Kasumi-1 (cell line): ENCODE measurements around the gene CCS.
A peak's percentile ranks its signal among the peaks of the same experiment; 100 is the strongest.
"Not testable (repeated sequence)": the region's sequence is repeated elsewhere in the genome, so short reads cannot be mapped to it uniquely, and the experiment has no call there.

Experiments
- DNase-seq, 2 experiments: peaks; one replicate each; lab custom pipeline; 2025; lab: John Stamatoyannopoulos, UW

CCS gene

GRCh38 chr11:66592457-66593302 lies at the start of gene CCS, which contains the start of gene CCDC87:
Gene CCS (plus strand): TSS chr11:66593185. CDS start chr11:66593262, 77 bp downstream.
Gene CCDC87 (minus strand): TSS chr11:66593063. CDS start chr11:66593015, 48 bp downstream.
- peak; percentile 92 to 94 for DNase-seq

- DNase-seq = peak; percentile 43 to 74
Observed at GRCh38 chr11:66543263-66544107, 49.5 kb upstream of the CCS start.

GRCh38 chr11:66544952-66545351 lies 48.0 kb upstream of the CCS start:
- not testable (repeated sequence) for DNase-seq

GRCh38 chr11:66545701-66546367 lies 47.2 kb upstream of the CCS start, which contains the start of gene ZDHHC24:
Gene ZDHHC24 (minus strand): TSS chr11:66546048. CDS start chr11:66546003, 45 bp downstream.
- DNase-seq = peak; percentile 90 to 94

- no peak for DNase-seq
Observed at GRCh38 chr11:66546368-66546965, 46.5 kb upstream of the CCS start, which contains the start of gene ACTN3. Gene ACTN3 (plus strand): TSS chr11:66546903. CDS start chr11:66546938, 35 bp downstream.

- no peak for DNase-seq
Observed at GRCh38 chr11:66546966-66547661, 45.9 kb upstream of the CCS start.

GRCh38 chr11:66547662-66548009 lies 45.3 kb upstream of the CCS start:
- DNase-seq = no peak

- no peak for DNase-seq
Observed at GRCh38 chr11:66548041-66548440, 44.9 kb upstream of the CCS start.

- DNase-seq = no peak
Observed at GRCh38 chr11:66548774-66549630, 44.0 kb upstream of the CCS start.

- DNase-seq = no peak
Observed at GRCh38 chr11:66549696-66550095, 43.3 kb upstream of the CCS start.

- DNase-seq = no peak
Observed at GRCh38 chr11:66550887-66551286, 42.1 kb upstream of the CCS start.

GRCh38 chr11:66554602-66555001 lies 38.4 kb upstream of the CCS start:
- no peak for DNase-seq

GRCh38 chr11:66555416-66555815 lies 37.6 kb upstream of the CCS start:
- DNase-seq = no peak

GRCh38 chr11:66556086-66556485 lies 36.9 kb upstream of the CCS start:
- no peak for DNase-seq

- no peak for DNase-seq
Observed at GRCh38 chr11:66557733-66558326, 35.2 kb upstream of the CCS start.

- no peak for DNase-seq
Observed at GRCh38 chr11:66559142-66559865, 33.7 kb upstream of the CCS start.

GRCh38 chr11:66559866-66560676 lies 32.9 kb upstream of the CCS start:
- no peak for DNase-seq
